Peyer's patch (tissue), 4 donors: ENCODE results near the gene DUSP28. TPM values are rescaled to one million over a fixed set of nuclear protein-coding genes. Genes with fewer than 3 reads are reported as not detected.

Experiments
- DNase-seq, 3 donors: peaks; one replicate each; pipeline ENCODE4 v3.0.0-alpha.2; 2017 to 2019
- H3K27ac ChIP-seq, 4 donors: fragments of 200-600 bp; sonication (generic); one replicate each; pipeline ENCODE4 v1.5.1; 2016 to 2019
- H3K27me3 ChIP-seq, 2 donors: fragments of 200-600 bp; sonication (generic); one replicate each; pipeline ENCODE4 v1.5.1; 2019
- H3K36me3 ChIP-seq, 3 donors: fragments of 200-600 bp; sonication (generic); one replicate each; pipeline ENCODE4 v1.5.1; 2016 to 2019
- H3K4me1 ChIP-seq, 4 donors: fragments of 200-600 bp; sonication (generic); one replicate each; pipeline ENCODE4 v1.5.1; 2016 to 2019
- H3K4me3 ChIP-seq, 4 donors: fragments of 200-600 bp; sonication (generic); 1 replicate in 3 of 4; 2 replicates in 1 of 4; pipeline ENCODE4 v1.5.1; 2016 to 2019; ENCODE audit warnings: mild to moderate bottlenecking in 1 of 4
- H3K9me3 ChIP-seq, 4 donors: fragments of 200-600 bp; sonication (generic); one replicate each; pipeline ENCODE4 v1.5.1; 2016 to 2019; ENCODE audit warnings: mild to moderate bottlenecking in 1 of 4
- CTCF ChIP-seq, 6 experiments: fragments of 450-650 bp in 4 of 6; fragments of 200-600 bp in 2 of 6; sonication (generic) in 1 of 6; IDR thresholded peaks; one replicate each; pipeline ENCODE4 v1.5.1; 2017 to 2019; ENCODE audit warnings: antibody characterized with exemption in 6 of 6, mild to moderate bottlenecking in 3 of 6, moderate library complexity in 1 of 6
- POLR2A ChIP-seq, 2 donors: fragments of 450-650 bp; IDR thresholded peaks; one replicate each; pipeline ENCODE4 v1.5.1; 2017; ENCODE audit warnings: antibody characterized with exemption in 2 of 2, mild to moderate bottlenecking in 2 of 2, moderate library complexity in 2 of 2
- total RNA-seq, 4 donors: library from RNA; depleted of rRNA; stranded (reverse); fragments of >200 nt; gene quantifications; one replicate each; pipeline ENCODE4 v1.1.0, GENCODE V29; 2016

The DUSP28 gene
- total RNA-seq, 4 donors from 2014 or later, result 4.2 to 10.1 (median 7.1) TPM

GRCh38 chr2:240539906-240540305, 20.3 kb upstream of the DUSP28 start:
- TF ChIP-seq POLR2A (IDR thresholded peaks at IDR 0.05) (no peak), CTCF (IDR thresholded peaks at IDR 0.05) (no peak)
- no peak overlapping the region for H3K4me3 ChIP-seq
- DNase-seq, result no peak
- no peak overlapping the region for H3K27ac ChIP-seq
- peaks cover 0 to 36% (median 0%) of the 10 kb centered on the region in 3 donors for H3K36me3 ChIP-seq
- no peaks in the 10 kb centered on the region for H3K4me1 ChIP-seq
- H3K27me3 ChIP-seq, result no peaks in the 10 kb centered on the region
- no peaks in the 10 kb centered on the region for H3K9me3 ChIP-seq

GRCh38 chr2:240551288-240551687, 8.9 kb upstream of the DUSP28 start:
- DNase-seq, result no peak
- H3K36me3 ChIP-seq, result peaks cover 0 to 33% (median 0%) of the 10 kb centered on the region in 3 donors
- H3K27me3 ChIP-seq, result no peaks in the 10 kb centered on the region
- H3K4me1 ChIP-seq, result no peaks in the 10 kb centered on the region
- no peak overlapping the region for H3K4me3 ChIP-seq
- no peak overlapping the region for H3K27ac ChIP-seq
- no peaks in the 10 kb centered on the region for H3K9me3 ChIP-seq
- TF ChIP-seq CTCF (IDR thresholded peaks at IDR 0.05) (no peak), POLR2A (IDR thresholded peaks at IDR 0.05) (no peak)

GRCh38 chr2:240551811-240552210, 8.3 kb upstream of the DUSP28 start:
- Histone ChIP-seq H3K27ac (no peak overlapping the region), H3K4me3 (no peak overlapping the region), H3K4me1 (peaks cover 0 to under 1% (median 0%) of the 10 kb centered on the region in 4 donors), H3K36me3 (peaks cover 0 to 33% (median 0%) of the 10 kb centered on the region in 3 donors), H3K27me3 (no peaks in the 10 kb centered on the region), H3K9me3 (no peaks in the 10 kb centered on the region)
- peak in 1 of 3 donors; percentile 16 for DNase-seq
- TF ChIP-seq CTCF (IDR thresholded peaks at IDR 0.05) (no peak), POLR2A (IDR thresholded peaks at IDR 0.05) (no peak)

- peaks cover 4 to 16% (median 9%) of the 10 kb centered on the region in 4 donors for H3K4me1 ChIP-seq
- TF ChIP-seq POLR2A (IDR thresholded peaks at IDR 0.05) (no peak), CTCF (IDR thresholded peaks at IDR 0.05) (no peak)
- no peak overlapping the region for H3K4me3 ChIP-seq
- H3K36me3 ChIP-seq, result peaks cover 0 to 33% (median 0%) of the 10 kb centered on the region in 3 donors
- H3K27me3 ChIP-seq, result no peaks in the 10 kb centered on the region
- peak in 2 of 3 donors; percentile 6 to 39 for DNase-seq
- no peak overlapping the region for H3K27ac ChIP-seq
- no peaks in the 10 kb centered on the region for H3K9me3 ChIP-seq
Measured at GRCh38 chr2:240553956-240554480, 6.1 kb upstream of the DUSP28 start.

- Histone ChIP-seq H3K4me1 (peaks cover 4 to 22% (median 13%) of the 10 kb centered on the region in 4 donors), H3K27ac (no peak overlapping the region), H3K4me3 (no peak overlapping the region), H3K36me3 (peaks cover 0 to 33% (median 0%) of the 10 kb centered on the region in 3 donors), H3K9me3 (no peaks in the 10 kb centered on the region), H3K27me3 (no peaks in the 10 kb centered on the region)
- no peak for TF ChIP-seq POLR2A (IDR thresholded peaks at IDR 0.05)
- TF ChIP-seq CTCF (IDR thresholded peaks at IDR 0.05), result no peak
- peak in 1 of 3 donors; percentile 3 for DNase-seq
Measured at GRCh38 chr2:240554767-240555493, 5.2 kb upstream of the DUSP28 start.
